Heart left ventricle (tissue), 13 donors: ENCODE measurements around the gene ASAP2.

ENCODE experiments used
- CTCF ChIP-seq, 12 donors: fragments of 200-600 bp; sonication (generic) in 4 of 12; IDR thresholded peaks; one replicate each; pipeline versions ENCODE4 v1.5.0 to v1.8.0; 2018 to 2022; ENCODE audit warnings: antibody characterized with exemption in 12 of 12, mild to moderate bottlenecking in 5 of 12
- POLR2A ChIP-seq, 2 donors: fragments of 450-650 bp; IDR thresholded peaks; one replicate each; pipeline ENCODE4 v1.6.1; 2017; ENCODE audit warnings: antibody characterized with exemption in 2 of 2, mild to moderate bottlenecking in 2 of 2, moderate library complexity in 2 of 2
- donor health status: ischemic (EF 13 %, LVEDD 7.1; RV severe dilation, severe dysfunction).
- donor health status: DM: no; HTN: yes; CAD: no.
- donor health status: DM: no; HTN: no; CAD: no.
- donor health status: ischemic (EF 25% LVEDD 6.9; RV normal size, moderate dysfunction).
- donor health status: ischemic (EF 25% LVEDD 5.7; RV mildly dilated, moderate dysfunction).
- donor health status: ischemic (EF 35%, LVEDD 5.7; RV mildly dilated, moderate dysfunction).
- donor health status: nonischemic (EF 11% LVEDD 7.7; RV severe dilation, severe dysfunction).
- donor health status: DM: yes; HTN: yes; CAD: no.
- donor health status: PGD.
- donor health status: ischemic (EF 29% LVEDD 5.4; RV normal size, mild dysfunction).
- donor health status: nonischemic (EF 23%, LVEDD 6.1; RV moderate dilation, normal function).

- no peak for TF ChIP-seq POLR2A (IDR thresholded peaks at IDR 0.05)
- no peak for TF ChIP-seq CTCF (IDR thresholded peaks at IDR 0.05)
Observed at GRCh38 chr2:9204939-9205338, 1.7 kb upstream of the ASAP2 start.
